Ishikawa (cell line): ENCODE data around the gene POGZ.

Experiments used
- CREB1 ChIP-seq: IDR thresholded peaks from 2 replicates; pipeline ENCODE4 v1.6.1; 2012; ENCODE audit warnings: low read depth
- EGR1 ChIP-seq: IDR thresholded peaks from 2 replicates; pipeline ENCODE4 v1.6.1; 2012
- EP300 ChIP-seq: IDR thresholded peaks from 2 replicates; pipeline ENCODE4 v1.6.1; 2012; ENCODE audit warnings: borderline replicate concordance
- FOXM1 ChIP-seq: IDR thresholded peaks from 2 replicates; pipeline ENCODE4 v1.6.1; 2012; ENCODE audit warnings: low read depth, borderline replicate concordance
- MAX ChIP-seq: IDR thresholded peaks from 2 replicates; pipeline ENCODE4 v1.6.1; 2012
- REST ChIP-seq: IDR thresholded peaks from 2 replicates; pipeline ENCODE4 v1.6.1; 2012; ENCODE audit warnings: low read depth, mild to moderate bottlenecking
- TAF1 ChIP-seq: IDR thresholded peaks from 2 replicates; pipeline ENCODE4 v1.6.1; 2012; ENCODE audit warnings: low read depth, mild to moderate bottlenecking
- TEAD4 ChIP-seq: IDR thresholded peaks from 2 replicates; pipeline ENCODE4 v1.6.1; 2012
- USF1 ChIP-seq: IDR thresholded peaks from 2 replicates; pipeline ENCODE4 v1.6.1; 2012
- YY1 ChIP-seq: IDR thresholded peaks from 2 replicates; pipeline ENCODE4 v1.6.1; 2012; ENCODE audit warnings: low read depth

- TF ChIP-seq MAX (no peak), EP300 (no peak), TEAD4 (no peak), CREB1 (no peak), YY1 (no peak), USF1 (no peak), EGR1 (no peak), REST (no peak), FOXM1 (no peak), TAF1 (no peak)
Observed at GRCh38 chr1:151435174-151435573, 24.1 kb downstream of the POGZ start.
